Mammary epithelial cell (primary cell): ENCODE results near the gene BLOC1S1.

Experiments
- CTCF ChIP-seq, 2 donors: IDR thresholded peaks in 1 of 2; conservative IDR thresholded peaks in 1 of 2; 2 replicates each; pipeline ENCODE4 v1.5.1; 2011 to 2012; ENCODE audit warnings: inconsistent platforms in 2 of 2, low read length in 2 of 2, mild to moderate bottlenecking in 2 of 2, control low read depth in 1 of 2, low read depth in 1 of 2; ENCODE audit not compliant: insufficient read depth in 1 of 2; ENCODE audit errors: extremely low read depth in 1 of 2
- EZH2 ChIP-seq: IDR thresholded peaks from 2 replicates; pipeline ENCODE4 v1.6.1; 2012; ENCODE audit warnings: low read length, inconsistent platforms, borderline replicate concordance

GRCh38 chr12:55715833-55716581, at the start of gene BLOC1S1:
- TF ChIP-seq CTCF (conservative IDR thresholded peaks at IDR 0.05 in 1 of 2, IDR thresholded peaks at IDR 0.05 in 1 of 2; ENCODE audit: extremely low read depth in 1 of 2, insufficient read depth in 1 of 2, low read depth in 1 of 2, low read length in 2 of 2): no peak
- no peak for TF ChIP-seq EZH2
